GM12878 (cell line): ENCODE results near the gene GMIP. TPM values are rescaled to one million over a fixed set of nuclear protein-coding genes. Genes with fewer than 3 reads are reported as not detected.

Source experiments
- ATAC-seq: fragments of 200-7000 bp; cut with Tn5 transposase; 3 replicates; pipeline ENCODE4 v1.9.1; 2020; ENCODE audit warnings: mild to moderate bottlenecking, moderate library complexity
- BruUV-seq: library from RNA; stranded (reverse); fragments of 400-500 nt; replicated peaks from 2 replicates; lab custom pipeline; 2021; lab: Mats Ljungman, UMichigan
- CTCF ChIA-PET: fragments of 300-600 bp; sonication (Branson Sonifier 250); formaldehyde crosslinking; extraction: SDS; loops from one replicate; lab custom pipeline; 2021; ENCODE audit warnings: inconsistent platforms; lab: Yijun Ruan, JAX
- POLR2A ChIA-PET: fragments of 350-600 bp; formaldehyde crosslinking; extraction: SDS; loops from one replicate; lab custom pipeline; 2021; ENCODE audit warnings: inconsistent platforms; lab: Charles Lee
- RAD21 ChIA-PET: fragments of 300-600 bp; sonication (Branson Sonifier 250); formaldehyde crosslinking; loops from one replicate; lab custom pipeline; 2023; ENCODE audit warnings: antibody characterized with exemption; ENCODE audit not compliant: unreplicated experiment; lab: Charles Lee
- SMC1A ChIA-PET: fragments of 300-600 bp; sonication (Branson Sonifier 250); formaldehyde crosslinking; loops from one replicate; lab custom pipeline; 2023; ENCODE audit not compliant: unreplicated experiment, uncharacterized antibody; lab: Charles Lee
- DNase-seq: peaks from one replicate; pipeline ENCODE4 v3.0.0-alpha.2; 2011; ENCODE audit warnings: low read depth, low spot score
- FAIRE-seq: peaks from 3 replicates; lab custom pipeline; 2011; peaks lifted over from hg19 to GRCh38; lab: Jason Lieb, UNC
- H2AFZ ChIP-seq: 2 replicates; pipeline ENCODE4 v1.6.0; 2011; ENCODE audit warnings: low read depth, low read length, control low read depth; ENCODE audit not compliant: control insufficient read depth
- H3K27ac ChIP-seq: 2 replicates; pipeline ENCODE4 v1.5.1; 2011; ENCODE audit warnings: control low read depth; ENCODE audit not compliant: control insufficient read depth, insufficient read depth
- H3K27me3 ChIP-seq, 2 experiments: replicated peaks in 1 of 2; 2 replicates each; pipeline versions ENCODE4 v1.6.0 to v1.6.1; 2011; ENCODE audit warnings: low read length in 1 of 2; ENCODE audit not compliant: control insufficient read depth in 2 of 2, insufficient read depth in 2 of 2
- H3K36me3 ChIP-seq, 2 experiments: 2 replicates each; pipeline ENCODE4 v1.5.1; 2011; ENCODE audit warnings: low read length in 1 of 2; ENCODE audit not compliant: control insufficient read depth in 2 of 2, insufficient read depth in 2 of 2
- H3K4me1 ChIP-seq: 2 replicates; pipeline ENCODE4 v1.6.1; 2011; ENCODE audit warnings: mild to moderate bottlenecking, low read length, moderate library complexity, mixed read lengths; ENCODE audit not compliant: control insufficient read depth, insufficient read depth
- H3K4me2 ChIP-seq: 2 replicates; pipeline ENCODE4 v1.6.0; 2011; ENCODE audit warnings: control low read depth; ENCODE audit not compliant: control insufficient read depth, insufficient read depth
- H3K4me3 ChIP-seq: fragments of 200-600 bp; sonication (generic); 2 replicates; pipeline ENCODE4 v1.5.1; 2016
- H3K79me2 ChIP-seq: 2 replicates; pipeline ENCODE4 v1.6.0; 2011; ENCODE audit warnings: low read length; ENCODE audit not compliant: control insufficient read depth, insufficient read depth
- H3K9ac ChIP-seq: 2 replicates; pipeline ENCODE4 v1.8.0; 2011; ENCODE audit warnings: low read length, control low read depth, mixed read lengths; ENCODE audit not compliant: control insufficient read depth, insufficient read depth
- H3K9me3 ChIP-seq: replicated peaks from 3 replicates; pipeline ENCODE4 v1.5.1; 2011; ENCODE audit warnings: mild to moderate bottlenecking, low read length; ENCODE audit not compliant: control insufficient read depth, insufficient read depth
- H4K20me1 ChIP-seq: 2 replicates; pipeline ENCODE4 v1.6.0; 2011; ENCODE audit not compliant: control insufficient read depth, insufficient read depth
- ASH2L ChIP-seq: fragments of 300-600, 200-600 bp; sonication (generic); IDR thresholded peaks from 2 replicates; pipeline ENCODE4 v1.6.1; 2017; ENCODE audit warnings: low read depth, mild to moderate bottlenecking, borderline replicate concordance
- BHLHE40 ChIP-seq, 2 experiments: fragments of 450-650 bp in 1 of 2; IDR thresholded peaks; 2 replicates each; pipeline ENCODE4 v1.6.1; 2011 to 2017; ENCODE audit warnings: low read depth in 2 of 2, borderline replicate concordance in 1 of 2, improper control_type of control experiment in 1 of 2, low read length in 1 of 2, mild to moderate bottlenecking in 1 of 2
- EP300 ChIP-seq, 2 experiments: fragments of 150-350 bp in 1 of 2; IDR thresholded peaks; 2 replicates each; pipeline ENCODE4 v1.6.1; 2011 to 2012; ENCODE audit warnings: low read depth in 2 of 2, low read length in 2 of 2, borderline replicate concordance in 1 of 2, improper control_type of control experiment in 1 of 2, inconsistent platforms in 1 of 2; ENCODE audit not compliant: control insufficient read depth in 1 of 2
- ETV6 ChIP-seq, 2 experiments: fragments of 450-650 bp in 1 of 2; IDR thresholded peaks in 1 of 2; conservative IDR thresholded peaks in 1 of 2; 2 replicates each; pipeline ENCODE4 v1.6.1; 2014; ENCODE audit warnings: antibody characterized with exemption in 1 of 2, borderline replicate concordance in 1 of 2, low read depth in 1 of 2, mild to moderate bottlenecking in 1 of 2, moderate library complexity in 1 of 2
- GATAD2B ChIP-seq: fragments of 450-650 bp; conservative IDR thresholded peaks from 2 replicates; pipeline ENCODE4 v1.6.1; 2017; ENCODE audit warnings: low read depth, mild to moderate bottlenecking, moderate library complexity
- NR2F1 ChIP-seq: fragments of 450-650 bp; conservative IDR thresholded peaks from 2 replicates; pipeline ENCODE4 v1.6.1; 2017; ENCODE audit warnings: mild to moderate bottlenecking
- PAX8 ChIP-seq: fragments of 450-650 bp; IDR thresholded peaks from 2 replicates; pipeline ENCODE4 v1.6.1; 2017; ENCODE audit warnings: mild to moderate bottlenecking, moderate library complexity
- POLR2A ChIP-seq: IDR thresholded peaks from 2 replicates; pipeline ENCODE4 v1.6.1; 2011; ENCODE audit warnings: low read depth, mild to moderate bottlenecking, low read length
- POLR2AphosphoS5 ChIP-seq: IDR thresholded peaks from 2 replicates; pipeline ENCODE4 v1.6.1; 2011; ENCODE audit warnings: mild to moderate bottlenecking, low read length, inconsistent platforms
- RAD51 ChIP-seq: fragments of 450-650 bp; IDR thresholded peaks from 2 replicates; pipeline ENCODE4 v1.6.1; 2016; ENCODE audit warnings: moderate library complexity, mild to moderate bottlenecking, inconsistent platforms
- RCOR1 ChIP-seq: conservative IDR thresholded peaks from 2 replicates; pipeline ENCODE4 v1.6.1; 2012; ENCODE audit warnings: low read depth, low read length, improper control_type of control experiment
- RELA ChIP-seq: fragments of 450-650 bp; IDR thresholded peaks from 2 replicates; pipeline ENCODE4 v1.8.0; 2014; ENCODE audit warnings: borderline replicate concordance; ENCODE audit not compliant: partially characterized antibody
- SIX5 ChIP-seq: IDR thresholded peaks from 2 replicates; pipeline ENCODE4 v1.6.1; 2011; ENCODE audit warnings: mild to moderate bottlenecking, low read depth, low read length, moderate library complexity; ENCODE audit not compliant: severe bottlenecking
- SMAD1 ChIP-seq: fragments of 450-650 bp; IDR thresholded peaks from 2 replicates; pipeline ENCODE4 v1.6.1; 2018; ENCODE audit warnings: mild to moderate bottlenecking, low read depth; ENCODE audit not compliant: partially characterized antibody
- SMAD5 ChIP-seq: IDR thresholded peaks from 2 replicates; pipeline ENCODE4 v1.6.1; 2016; ENCODE audit warnings: antibody characterized with exemption, low read depth
- TARDBP ChIP-seq: IDR thresholded peaks from 2 replicates; pipeline ENCODE4 v1.6.1; 2016; ENCODE audit warnings: borderline replicate concordance
- WGBS: methylation state at CpG from one replicate; pipeline ENCODE4 v1.1.6; 2016; ENCODE audit warnings: low lambda C conversion rate; ENCODE audit not compliant: insufficient replicate concordance, insufficient coverage; ENCODE audit errors: missing lambda C conversion rate; 5-methylcytosine and 5-hydroxymethylcytosine counted together
- in situ Hi-C: fragments of 300-500 bp; cut with MboI; formaldehyde crosslinking; loops from 9 replicates; pipeline ENCODE4 v1.14.3; 2018; ENCODE audit warnings: mixed read lengths
- intact Hi-C: fragments of 100-400 bp; cut with micrococcal nuclease; formaldehyde crosslinking; loops from one replicate; pipeline ENCODE4 v1.14.2; 2022; ENCODE audit not compliant: unreplicated experiment
- polyA plus RNA-seq, 11 experiments: library from polyadenylated mRNA; depleted of rRNA in 4 of 11; unstranded in 6 of 11; stranded (reverse) in 5 of 11; fragments of >200 nt; fragmentation: Nextera tagmentation in 4 of 11; fragmentation: Illumina TruSeq in 1 of 11; extraction: Ambion mirVana in 4 of 11; extraction: Trizol in 1 of 11; gene quantifications; 1 replicate in 1 of 11; 2 replicates in 10 of 11; pipeline versions ENCODE4 v1.2.1 to v1.2.3, GENCODE V29; 2011 to 2016; ENCODE audit warnings: inconsistent platforms in 2 of 11, missing spikeins in 2 of 11, low read depth in 1 of 11
- total RNA-seq, 4 experiments: library from RNA; depleted of rRNA in 3 of 4; stranded (reverse); fragments of >200 nt in 3 of 4; fragmentation: Illumina TruSeq in 1 of 4; extraction: Trizol in 1 of 4; gene quantifications; 2 replicates each; pipeline versions ENCODE4 v1.2.1 to v1.2.3, GENCODE V29; 2013 to 2021
- TF ChIP-seq, protein P1 (sequence below): fragments of 450-650 bp; IDR thresholded peaks from 2 replicates; pipeline ENCODE4 v1.6.1; 2018; ENCODE audit warnings: borderline replicate concordance, mild to moderate bottlenecking; ENCODE audit not compliant: partially characterized antibody
- TF ChIP-seq, protein P2 (sequence below): fragments of 450-650 bp; formaldehyde crosslinking; IDR thresholded peaks from 2 replicates; pipeline ENCODE4 v1.4.0; 2020; ENCODE audit warnings: mild to moderate bottlenecking, moderate library complexity

The GMIP gene
- total and polyA plus RNA-seq, 10 of the 15 experiments (the other 5 are each of a cell fraction or from before 2014, with no cell fraction given) = 1.5 to 63.5 (median 22.3) TPM

DNA sequence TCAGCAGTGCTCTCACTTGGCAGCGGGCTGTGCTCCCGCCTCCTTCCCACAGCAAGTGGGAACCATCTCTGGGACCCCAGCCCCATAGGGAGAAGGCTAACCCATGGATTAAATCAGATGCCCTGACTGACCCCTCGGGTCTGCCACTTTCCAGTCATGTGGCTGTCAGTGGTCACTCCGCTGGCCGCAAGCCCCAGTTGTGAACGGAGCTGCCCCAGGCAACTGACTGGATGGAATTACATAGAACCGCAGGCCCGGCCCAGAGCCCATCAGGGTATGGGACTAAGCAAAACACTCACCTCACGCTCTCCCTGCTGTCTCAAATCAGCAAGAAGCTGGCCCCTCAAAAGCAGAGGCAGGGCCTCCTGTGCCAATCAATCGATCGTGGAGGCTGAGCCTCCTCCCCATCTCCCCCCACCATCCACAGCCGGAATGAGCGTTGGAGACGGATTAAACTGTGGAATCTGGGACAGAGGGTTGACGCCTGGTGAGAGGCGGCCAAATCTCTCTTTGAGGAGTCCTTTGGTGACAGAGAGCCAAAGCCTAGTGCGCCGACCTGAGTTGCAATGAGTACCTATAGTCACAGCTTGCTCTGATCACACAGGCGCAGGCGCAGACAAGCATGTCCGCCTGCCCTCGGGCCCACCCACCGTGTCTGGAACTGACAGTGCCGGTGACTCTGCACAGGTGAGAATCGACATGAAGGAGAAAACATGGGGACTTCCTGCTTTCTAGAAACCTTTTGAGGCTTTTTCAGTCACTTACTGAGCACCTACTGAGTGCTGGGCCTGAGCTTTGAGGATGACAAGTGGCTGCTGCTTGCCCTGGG is 63.7 kb downstream of the GMIP start:
- RAD21 ChIA-PET = no interaction called here
- in situ Hi-C loops = no loop called here
- no peak overlapping the region for H2AFZ ChIP-seq
- no peak overlapping the region for H3K9ac ChIP-seq
- H3K4me1 ChIP-seq = no peaks in the 10 kb centered on the region
- no peak overlapping the region for H3K27ac ChIP-seq
- no peak overlapping the region for H3K4me2 ChIP-seq
- SMC1A ChIA-PET = interaction anchor here (0.9 kb wide), 1 partner anchor 12 kb away, joined by 3 read pairs; no protein-coding TSS in a partner anchor
- 88% methylated on average over 25 of the region's 25 CpGs for WGBS
- ATAC-seq = no peak
- H3K79me2 ChIP-seq = no peaks in the 10 kb centered on the region
- BruUV-seq = no TSS peak
- no peak for FAIRE-seq
- POLR2A ChIA-PET = no interaction called here
- H3K27me3 ChIP-seq = no peaks in the 10 kb centered on the region
- no peak overlapping the region for H3K4me3 ChIP-seq
- H3K9me3 ChIP-seq = no peaks in the 10 kb centered on the region
- no peaks in the 10 kb centered on the region for H4K20me1 ChIP-seq
- CTCF ChIA-PET = interaction anchor here (0.8 to 2.2 kb wide), 4 partner anchors 11 to 47 kb away, joined by 3 to 10 read pairs (median 4); no protein-coding TSS in a partner anchor
- H3K36me3 ChIP-seq = no peaks in the 10 kb centered on the region; a peak in 1 of 4 replicates
- no peak for DNase-seq
- intact Hi-C loops = no loop called here
- TF ChIP-seq TARDBP (no peak), POLR2AphosphoS5 (no peak), RAD51 (no peak), BHLHE40 (IDR thresholded peaks at IDR 0.05; ENCODE audit: borderline replicate concordance in 1 of 2, low read depth in 2 of 2, low read length in 1 of 2) (no peak), RCOR1 (no peak), RELA (no peak), EP300 (IDR thresholded peaks at IDR 0.05; ENCODE audit: borderline replicate concordance in 1 of 2, control insufficient read depth in 1 of 2, low read depth in 2 of 2, low read length in 2 of 2) (no peak), NR2F1 (no peak), ETV6 (conservative IDR thresholded peaks at IDR 0.05 in 1 of 2, IDR thresholded peaks at IDR 0.05 in 1 of 2; ENCODE audit: borderline replicate concordance in 1 of 2, low read depth in 1 of 2) (no peak), ASH2L (no peak), GATAD2B (no peak), SMAD5 (no peak), SMAD1 (no peak), PAX8 (no peak), SIX5 (no peak), POLR2A (no peak)
- TF ChIP-seq, protein P1, sequence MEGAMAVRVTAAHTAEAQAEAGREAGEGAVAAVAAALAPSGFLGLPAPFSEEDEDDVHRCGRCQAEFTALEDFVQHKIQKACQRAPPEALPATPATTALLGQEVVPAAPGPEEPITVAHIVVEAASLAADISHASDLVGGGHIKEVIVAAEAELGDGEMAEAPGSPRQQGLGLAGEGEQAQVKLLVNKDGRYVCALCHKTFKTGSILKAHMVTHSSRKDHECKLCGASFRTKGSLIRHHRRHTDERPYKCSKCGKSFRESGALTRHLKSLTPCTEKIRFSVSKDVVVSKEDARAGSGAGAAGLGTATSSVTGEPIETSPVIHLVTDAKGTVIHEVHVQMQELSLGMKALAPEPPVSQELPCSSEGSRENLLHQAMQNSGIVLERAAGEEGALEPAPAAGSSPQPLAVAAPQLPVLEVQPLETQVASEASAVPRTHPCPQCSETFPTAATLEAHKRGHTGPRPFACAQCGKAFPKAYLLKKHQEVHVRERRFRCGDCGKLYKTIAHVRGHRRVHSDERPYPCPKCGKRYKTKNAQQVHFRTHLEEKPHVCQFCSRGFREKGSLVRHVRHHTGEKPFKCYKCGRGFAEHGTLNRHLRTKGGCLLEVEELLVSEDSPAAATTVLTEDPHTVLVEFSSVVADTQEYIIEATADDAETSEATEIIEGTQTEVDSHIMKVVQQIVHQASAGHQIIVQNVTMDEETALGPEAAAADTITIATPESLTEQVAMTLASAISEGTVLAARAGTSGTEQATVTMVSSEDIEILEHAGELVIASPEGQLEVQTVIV = no peak
- TF ChIP-seq, protein P2, sequence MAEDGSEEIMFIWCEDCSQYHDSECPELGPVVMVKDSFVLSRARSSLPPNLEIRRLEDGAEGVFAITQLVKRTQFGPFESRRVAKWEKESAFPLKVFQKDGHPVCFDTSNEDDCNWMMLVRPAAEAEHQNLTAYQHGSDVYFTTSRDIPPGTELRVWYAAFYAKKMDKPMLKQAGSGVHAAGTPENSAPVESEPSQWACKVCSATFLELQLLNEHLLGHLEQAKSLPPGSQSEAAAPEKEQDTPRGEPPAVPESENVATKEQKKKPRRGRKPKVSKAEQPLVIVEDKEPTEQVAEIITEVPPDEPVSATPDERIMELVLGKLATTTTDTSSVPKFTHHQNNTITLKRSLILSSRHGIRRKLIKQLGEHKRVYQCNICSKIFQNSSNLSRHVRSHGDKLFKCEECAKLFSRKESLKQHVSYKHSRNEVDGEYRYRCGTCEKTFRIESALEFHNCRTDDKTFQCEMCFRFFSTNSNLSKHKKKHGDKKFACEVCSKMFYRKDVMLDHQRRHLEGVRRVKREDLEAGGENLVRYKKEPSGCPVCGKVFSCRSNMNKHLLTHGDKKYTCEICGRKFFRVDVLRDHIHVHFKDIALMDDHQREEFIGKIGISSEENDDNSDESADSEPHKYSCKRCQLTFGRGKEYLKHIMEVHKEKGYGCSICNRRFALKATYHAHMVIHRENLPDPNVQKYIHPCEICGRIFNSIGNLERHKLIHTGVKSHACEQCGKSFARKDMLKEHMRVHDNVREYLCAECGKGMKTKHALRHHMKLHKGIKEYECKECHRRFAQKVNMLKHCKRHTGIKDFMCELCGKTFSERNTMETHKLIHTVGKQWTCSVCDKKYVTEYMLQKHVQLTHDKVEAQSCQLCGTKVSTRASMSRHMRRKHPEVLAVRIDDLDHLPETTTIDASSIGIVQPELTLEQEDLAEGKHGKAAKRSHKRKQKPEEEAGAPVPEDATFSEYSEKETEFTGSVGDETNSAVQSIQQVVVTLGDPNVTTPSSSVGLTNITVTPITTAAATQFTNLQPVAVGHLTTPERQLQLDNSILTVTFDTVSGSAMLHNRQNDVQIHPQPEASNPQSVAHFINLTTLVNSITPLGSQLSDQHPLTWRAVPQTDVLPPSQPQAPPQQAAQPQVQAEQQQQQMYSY (CRISPR knock-in tag) = no peak
